GM12892 (cell line): ENCODE results near the gene DNMT3B.

Source experiments
- POLR2AphosphoS5 ChIP-seq: IDR thresholded peaks from 2 replicates; pipeline ENCODE4 v1.6.1; 2011; ENCODE audit warnings: low read depth, low read length, control low read depth
- TAF1 ChIP-seq: IDR thresholded peaks from 2 replicates; pipeline ENCODE4 v1.6.1; 2011; ENCODE audit warnings: low read depth, mild to moderate bottlenecking, control low read depth, low read length, borderline replicate concordance

- TF ChIP-seq TAF1 (no peak), POLR2AphosphoS5 (no peak)
Observed at GRCh38 chr20:32855387-32855786, 93.2 kb downstream of the DNMT3B start.
